ENCODE results near the gene ZNF277.

The ZNF277 gene

GRCh38 chr7:112361154-112361553 is 154.7 kb downstream of the ZNF277 start:
- DNase-seq = no peak

GRCh38 chr7:112362053-112362650 is 155.7 kb downstream of the ZNF277 start:
- DNase-seq = peak in 1 of 2 experiments; percentile 17

- DNase-seq = no peak
These were observed 156.2 kb downstream of the ZNF277 start for GRCh38 chr7:112362731-112363131.

- DNase-seq = no peak
These were observed 157.9 kb downstream of the ZNF277 start for GRCh38 chr7:112364388-112364787.

DNA sequence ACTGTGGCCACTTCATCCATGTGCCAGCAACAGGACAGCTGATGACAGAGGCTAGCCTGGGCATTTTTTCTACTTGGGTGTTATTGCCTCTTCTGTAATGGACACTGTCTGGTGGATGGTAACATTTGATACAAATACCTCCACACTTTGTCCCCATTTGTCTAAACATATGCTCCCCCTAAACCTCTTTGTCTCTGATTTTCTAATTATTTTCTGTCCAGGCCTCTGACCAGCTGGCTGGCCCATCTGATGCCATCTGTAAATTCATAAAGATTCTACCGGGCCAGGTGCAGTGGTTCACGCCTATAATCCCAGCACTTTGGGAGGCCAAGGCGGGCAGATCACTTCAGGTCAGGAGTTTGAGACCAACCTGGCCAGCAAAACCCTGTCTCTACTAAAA is 159.1 kb downstream of the ZNF277 start:
- no peak for DNase-seq

GRCh38 chr7:112366886-112367285 is 160.4 kb downstream of the ZNF277 start:
- DNase-seq = no peak

- no peak for DNase-seq
These were observed 163.9 kb downstream of the ZNF277 start for GRCh38 chr7:112370436-112370835.

DNA sequence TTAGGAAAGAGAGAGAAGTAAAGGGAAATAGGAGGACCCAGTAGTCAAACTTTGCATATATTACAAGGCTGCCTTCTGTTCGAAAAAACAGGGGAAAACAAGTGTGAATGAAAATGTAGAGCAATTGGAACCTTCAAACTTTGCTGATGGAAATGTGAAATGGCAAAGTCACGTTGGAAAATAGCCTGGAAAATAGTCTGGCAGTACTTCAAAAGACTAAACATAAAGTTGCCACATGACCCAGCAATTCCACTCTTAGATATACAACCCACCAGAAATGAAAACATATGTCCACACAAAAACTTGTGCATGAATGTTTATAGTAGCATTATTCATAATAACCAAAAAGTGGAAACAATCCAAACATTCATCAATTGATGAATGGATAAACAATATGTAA is 165.2 kb downstream of the ZNF277 start:
- no peak for DNase-seq

GRCh38 chr7:112372101-112372500 is 165.6 kb downstream of the ZNF277 start:
- no peak for DNase-seq

GRCh38 chr7:112377593-112377992 is 171.1 kb downstream of the ZNF277 start:
- DNase-seq = no peak

DNA sequence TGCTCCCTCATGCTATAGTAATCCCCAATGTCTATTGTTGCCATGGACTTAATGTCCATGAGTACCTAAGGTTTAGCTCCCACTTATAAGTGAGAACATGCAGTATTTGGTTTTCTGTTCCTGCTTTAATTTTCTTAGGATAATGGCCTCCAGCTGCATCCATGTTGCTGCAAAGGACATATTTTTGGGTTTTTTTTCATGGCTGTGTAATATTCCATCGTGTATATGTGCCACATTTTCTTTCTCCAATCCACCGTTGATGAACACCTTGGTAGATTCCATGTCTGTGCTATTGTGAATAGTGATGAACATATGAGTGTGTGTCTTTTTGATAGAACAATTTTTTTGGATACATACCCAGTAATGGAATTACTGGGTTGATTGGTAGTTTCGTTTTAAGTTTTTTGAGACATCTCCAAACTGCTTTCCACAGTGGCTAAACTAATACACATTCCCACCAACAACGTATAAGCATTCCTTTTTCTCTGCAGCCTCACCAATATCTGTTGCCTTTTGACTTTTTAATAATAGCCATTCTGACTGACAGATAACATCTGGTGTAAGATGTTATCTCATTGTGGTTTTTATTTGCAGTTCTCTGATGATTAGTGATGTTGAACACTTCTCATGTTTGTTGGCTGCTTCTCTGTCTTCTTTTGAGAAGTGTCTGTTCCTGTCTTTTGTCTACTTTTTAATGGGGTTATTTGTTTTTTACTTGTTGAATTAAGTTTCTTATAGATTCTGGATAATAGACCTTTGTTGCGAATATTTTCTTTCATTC is 175.0 kb downstream of the ZNF277 start:
- no peak for DNase-seq

GRCh38 chr7:112383671-112384417 is 177.3 kb downstream of the ZNF277 start:
- peak in 1 of 2 experiments; percentile 50 for DNase-seq

DNA sequence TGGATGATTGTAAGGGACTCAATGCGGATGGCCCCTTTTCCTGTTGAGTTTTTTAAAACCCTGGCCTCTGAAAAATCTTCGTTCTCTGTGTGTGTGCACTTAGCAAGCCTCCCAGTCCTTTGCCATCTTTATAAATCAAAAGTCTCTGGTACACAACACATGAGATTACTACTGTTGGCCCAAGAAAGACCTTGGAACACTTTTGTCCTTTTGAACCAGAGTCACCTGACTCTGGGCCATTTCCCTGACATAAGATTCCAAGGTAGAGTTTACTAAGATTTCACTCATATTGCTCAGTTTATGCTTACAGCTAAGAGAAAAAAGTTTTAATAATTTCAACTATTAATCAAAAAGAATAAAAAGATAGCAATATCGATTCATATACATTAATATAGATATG is 179.0 kb downstream of the ZNF277 start:
- no peak for DNase-seq

- DNase-seq = no peak
These were observed 180.1 kb downstream of the ZNF277 start for GRCh38 chr7:112386619-112387018.

GRCh38 chr7:112390167-112390566 is 183.7 kb downstream of the ZNF277 start:
- DNase-seq = no peak

DNA sequence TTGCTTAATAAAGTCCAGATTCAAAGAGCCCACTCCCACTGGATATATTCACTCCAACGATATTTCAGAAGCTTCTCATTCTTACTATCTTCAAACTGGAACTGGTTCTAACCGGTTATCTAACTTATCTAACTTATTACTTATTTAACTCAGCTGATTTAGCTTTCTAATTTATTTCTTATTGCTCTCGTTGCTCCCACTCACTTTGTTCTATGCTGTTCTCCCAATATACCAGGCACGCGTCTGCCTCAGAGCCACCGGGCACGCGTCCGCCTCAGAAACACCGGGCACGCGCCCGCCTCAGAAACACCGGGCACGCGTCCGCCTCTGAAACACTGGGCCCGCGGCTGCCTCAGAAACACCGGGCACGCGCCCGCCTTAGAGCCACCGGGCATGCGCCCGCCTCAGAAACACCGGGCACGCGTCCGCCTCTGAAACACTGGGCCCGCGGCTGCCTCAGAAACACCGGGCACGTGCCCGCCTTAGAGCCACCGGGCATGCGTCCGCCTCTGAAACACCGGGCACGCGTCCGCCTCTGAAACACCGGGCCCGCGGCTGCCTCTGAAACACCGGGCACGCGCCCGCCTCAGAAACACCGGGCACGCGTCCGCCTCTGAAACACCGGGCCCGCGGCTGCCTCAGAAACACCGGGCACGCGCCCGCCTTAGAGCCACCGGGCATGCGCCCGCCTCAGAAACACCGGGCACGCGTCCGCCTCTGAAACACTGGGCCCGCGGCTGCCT is 184.8 kb downstream of the ZNF277 start:
- DNase-seq = peak; percentile 30 to 77

GRCh38 chr7:112391841-112392286 is 185.4 kb downstream of the ZNF277 start:
- DNase-seq = peak; percentile 56 to 89

Data from NCI-H526 (cell line).